NCI-H2081 treated with DMSO at 0.1 percent for 48 hours (cell line): ENCODE measurements around the gene DPF3.

Source experiments
- DNase-seq: peaks from one replicate; lab custom pipeline; 2025; lab: John Stamatoyannopoulos, UW

DPF3 gene

DNA sequence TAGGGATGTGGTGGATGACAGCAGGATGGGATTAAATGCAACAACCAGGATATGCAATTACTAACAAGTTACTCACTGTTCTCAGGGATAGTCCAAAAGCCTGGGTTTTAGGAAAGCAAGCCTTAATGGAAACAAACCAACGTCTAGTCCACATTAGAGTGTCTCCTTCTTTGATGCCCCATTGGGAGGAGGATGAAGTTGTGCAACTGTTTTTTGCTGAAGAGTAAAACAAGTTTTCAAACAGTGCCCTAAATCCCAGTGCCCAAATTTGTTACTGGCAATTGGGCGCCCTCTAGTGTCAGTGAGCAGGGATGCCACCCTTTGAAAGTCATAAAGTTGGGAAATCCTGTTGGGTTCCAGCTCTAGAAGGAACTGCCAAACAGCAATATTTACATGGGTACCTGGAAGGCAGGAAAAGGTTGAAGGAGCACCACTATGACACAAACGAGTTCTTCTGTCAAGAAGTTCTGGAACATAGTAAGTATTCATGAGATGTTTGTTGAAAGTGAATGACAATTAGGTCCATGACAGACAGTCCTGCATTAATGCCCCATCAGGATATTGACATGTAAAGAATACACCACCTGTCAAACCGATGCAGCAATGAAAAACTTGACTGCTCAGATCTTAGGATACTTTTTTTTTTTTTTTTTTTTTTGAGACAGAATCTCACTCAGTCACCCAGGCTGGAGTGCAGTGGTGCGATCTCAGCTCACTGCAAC is 11.1 kb upstream of the DPF3 start:
- DNase-seq: no peak

DNA sequence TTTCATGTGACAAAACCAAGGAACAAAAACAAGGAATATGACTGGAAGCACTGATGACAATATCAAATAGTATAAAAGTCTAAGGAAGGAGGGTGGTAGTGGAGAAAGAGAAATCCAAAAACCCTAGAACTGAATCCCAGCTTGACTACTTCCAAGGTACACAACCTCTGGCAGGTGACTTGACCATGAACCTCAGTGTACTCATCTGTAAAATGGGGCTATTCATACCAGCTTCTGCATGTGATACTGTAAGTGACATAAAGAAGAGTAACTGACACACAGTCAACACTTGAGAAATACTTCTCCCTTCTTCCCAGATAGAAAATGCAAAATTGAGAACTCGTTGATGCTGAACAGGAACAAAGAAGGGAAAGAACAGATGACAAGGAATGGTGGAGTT is 10.3 kb upstream of the DPF3 start:
- DNase-seq: no peak

DNA sequence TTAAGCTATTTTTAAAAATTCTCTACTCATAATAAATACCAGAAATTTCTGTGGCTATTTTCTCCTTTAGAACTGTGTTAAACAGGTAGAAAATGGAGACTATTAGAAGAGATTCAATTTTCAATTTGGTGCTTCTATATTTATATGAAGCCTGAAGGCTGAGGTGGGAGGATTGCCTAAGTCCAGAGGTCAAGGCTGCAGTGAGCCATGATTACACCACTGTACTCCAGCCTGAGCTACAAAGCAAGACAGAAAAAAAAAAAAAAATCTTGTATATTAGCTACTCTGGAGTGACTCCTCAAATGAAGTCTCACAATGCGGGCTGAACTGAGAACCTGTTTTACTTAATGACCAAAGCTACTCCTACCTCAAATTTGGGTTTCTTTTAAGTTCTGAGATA is 9.8 kb upstream of the DPF3 start:
- DNase-seq: no peak

DNA sequence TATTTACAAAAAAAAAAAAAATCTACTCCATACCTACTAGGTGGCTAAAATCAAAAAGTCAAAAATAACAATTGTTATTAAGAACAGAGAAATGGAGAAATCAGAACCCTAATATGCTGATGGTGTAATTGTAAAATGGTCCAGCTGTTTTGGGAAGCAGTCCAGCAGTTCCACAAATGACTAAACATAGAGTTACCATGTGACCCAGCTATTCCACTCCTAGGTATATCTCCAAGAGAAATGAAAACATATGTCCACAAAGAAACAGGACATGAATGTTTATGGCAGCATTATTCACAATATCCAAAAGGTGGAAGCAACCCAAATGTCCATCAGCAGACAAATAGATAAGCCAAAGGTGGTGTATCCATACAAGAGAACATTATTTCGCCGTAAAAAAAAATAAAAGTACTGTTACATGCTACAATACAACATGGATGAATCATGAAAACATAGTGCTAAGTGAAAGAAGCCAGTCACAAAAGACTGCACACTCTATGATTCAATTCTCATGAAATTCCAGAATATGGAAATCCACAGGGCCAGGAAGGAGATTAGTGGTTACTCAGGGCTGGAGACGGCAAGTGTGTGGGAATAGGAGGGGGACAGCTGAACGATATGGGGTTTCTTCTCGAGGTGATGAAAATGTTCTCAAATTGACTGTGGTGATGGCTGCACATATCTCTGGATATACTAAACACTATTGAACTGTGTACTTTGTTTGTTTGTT is 9.1 kb upstream of the DPF3 start:
- DNase-seq: no peak

DNA sequence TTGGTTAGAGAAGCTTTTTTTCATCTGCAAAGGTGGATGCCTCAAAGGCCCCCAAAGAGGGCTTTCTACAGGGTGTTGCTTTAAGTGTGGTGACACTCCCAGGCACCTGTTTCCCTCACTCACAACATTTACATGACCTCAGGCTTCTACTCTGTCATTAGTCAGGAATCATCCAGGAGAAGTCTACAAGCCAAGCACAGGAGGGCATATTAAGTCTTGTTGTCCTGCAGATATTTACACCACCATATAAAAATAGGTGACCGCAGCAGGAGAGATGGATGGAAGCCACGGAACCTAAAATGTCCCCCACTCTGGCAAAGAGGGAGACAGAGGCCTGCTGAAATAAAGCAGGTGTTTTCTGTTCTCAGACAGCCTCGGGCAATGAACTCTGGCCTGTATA is 7.5 kb upstream of the DPF3 start:
- DNase-seq: no peak

DNA sequence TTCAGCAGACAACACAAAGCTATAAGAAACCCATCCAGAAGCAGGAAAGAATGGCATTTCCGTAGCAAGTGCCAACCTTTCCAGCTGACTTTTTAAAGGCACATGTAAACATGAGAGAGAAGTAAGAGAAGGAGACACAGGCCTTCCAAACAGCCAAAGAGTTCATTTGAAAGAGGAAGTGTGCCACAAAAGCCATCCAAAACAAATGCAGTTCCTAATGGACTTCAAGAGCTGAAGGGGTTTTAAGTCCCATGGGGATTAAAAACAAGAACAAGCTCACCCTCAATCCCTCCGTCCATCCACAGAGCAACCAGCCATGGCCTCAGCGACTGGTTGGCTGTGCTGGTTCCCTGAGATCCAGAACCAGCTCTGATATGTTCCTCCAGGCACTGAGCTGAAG is 4.5 kb upstream of the DPF3 start:
- DNase-seq: no peak

DNA sequence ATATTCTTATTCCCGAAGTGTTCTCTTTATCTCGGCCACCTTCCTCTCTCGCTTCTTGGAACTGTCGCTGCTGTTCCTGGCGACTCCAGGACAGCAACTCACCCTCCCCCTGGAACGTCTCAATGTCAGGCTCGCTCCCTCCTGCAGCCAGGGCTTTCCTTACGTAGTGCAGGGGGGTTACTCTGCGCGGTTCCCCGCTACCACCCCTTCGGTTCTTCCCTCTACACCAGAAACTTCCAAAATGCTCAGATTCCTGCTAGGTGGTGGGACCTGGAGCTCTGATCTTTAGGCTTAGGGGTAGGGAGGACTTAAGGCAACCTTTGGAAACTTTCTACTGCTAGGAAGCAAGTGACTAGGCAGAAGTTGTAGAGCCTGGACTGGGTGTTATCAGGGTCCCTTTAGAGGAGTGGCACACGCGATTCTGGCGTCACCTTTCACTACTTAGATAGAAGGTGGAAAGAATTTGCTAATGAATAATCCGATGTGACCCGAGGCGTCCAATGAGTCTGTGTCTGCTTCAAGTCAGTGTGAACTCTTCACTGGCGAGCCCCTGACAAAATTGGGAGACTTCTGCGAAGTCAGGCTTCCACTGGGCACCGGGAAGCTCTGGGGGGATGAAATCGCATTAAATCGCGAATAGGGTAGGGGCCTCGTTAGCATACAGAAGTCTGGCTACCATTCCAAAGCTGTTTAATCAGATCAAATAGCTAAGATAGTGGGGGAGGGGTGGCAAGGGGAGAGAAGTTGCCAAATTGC is 900 bp upstream of the DPF3 start:
- no peak for DNase-seq

DNA sequence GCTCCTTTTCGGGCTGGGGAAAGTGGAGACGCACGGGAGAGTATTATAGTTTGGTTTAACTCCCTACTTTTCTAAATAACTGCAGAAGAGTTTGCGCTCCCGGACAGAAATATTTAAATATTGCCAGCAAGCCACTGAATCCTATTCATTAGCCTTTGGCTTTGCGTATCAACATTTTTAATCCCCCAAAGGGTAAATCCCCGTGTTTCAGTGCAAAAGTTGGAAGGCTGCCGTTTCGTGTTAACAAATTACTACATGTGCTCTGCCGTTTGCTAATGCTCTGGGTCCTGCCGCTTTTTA is 372 bp upstream of the DPF3 start:
- no peak for DNase-seq

DNA sequence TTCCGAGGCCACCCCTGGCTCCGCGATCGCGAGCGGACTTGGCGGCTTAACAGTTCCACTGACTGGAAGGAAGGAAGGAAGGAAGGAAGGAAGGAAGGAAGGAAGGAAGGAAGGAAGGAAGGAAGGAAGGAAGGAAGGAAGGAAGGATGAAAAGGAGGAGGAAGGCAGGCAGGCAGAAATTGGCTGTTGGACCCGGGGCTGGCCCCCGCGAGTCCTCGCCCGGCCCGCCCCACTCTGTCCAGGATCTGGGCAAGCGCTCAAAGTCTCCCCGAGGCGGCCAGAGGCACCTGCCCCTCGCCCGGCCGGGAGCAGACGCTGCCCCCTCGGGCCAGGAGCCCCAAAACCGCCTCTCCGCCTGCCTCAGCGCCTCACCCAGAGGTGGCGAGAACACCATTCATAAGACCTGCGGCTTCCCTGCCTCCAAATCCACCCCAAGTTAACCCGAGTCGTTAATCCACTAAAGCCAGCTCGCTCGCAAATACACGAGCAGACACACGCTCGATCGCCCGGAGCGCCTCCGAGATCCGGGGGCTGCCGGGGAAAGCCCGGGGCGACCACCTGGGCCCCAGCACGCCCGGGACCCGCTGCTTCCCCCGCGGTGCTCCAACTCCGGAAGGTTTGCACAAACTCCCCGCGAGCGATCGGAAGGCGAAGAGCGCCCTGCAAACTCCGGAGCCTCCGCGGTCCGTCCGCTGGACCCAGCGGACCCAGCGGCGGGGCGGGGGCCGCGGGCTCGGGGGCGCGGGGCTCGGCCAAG is 844 bp downstream of the DPF3 start:
- DNase-seq: no peak

DNA sequence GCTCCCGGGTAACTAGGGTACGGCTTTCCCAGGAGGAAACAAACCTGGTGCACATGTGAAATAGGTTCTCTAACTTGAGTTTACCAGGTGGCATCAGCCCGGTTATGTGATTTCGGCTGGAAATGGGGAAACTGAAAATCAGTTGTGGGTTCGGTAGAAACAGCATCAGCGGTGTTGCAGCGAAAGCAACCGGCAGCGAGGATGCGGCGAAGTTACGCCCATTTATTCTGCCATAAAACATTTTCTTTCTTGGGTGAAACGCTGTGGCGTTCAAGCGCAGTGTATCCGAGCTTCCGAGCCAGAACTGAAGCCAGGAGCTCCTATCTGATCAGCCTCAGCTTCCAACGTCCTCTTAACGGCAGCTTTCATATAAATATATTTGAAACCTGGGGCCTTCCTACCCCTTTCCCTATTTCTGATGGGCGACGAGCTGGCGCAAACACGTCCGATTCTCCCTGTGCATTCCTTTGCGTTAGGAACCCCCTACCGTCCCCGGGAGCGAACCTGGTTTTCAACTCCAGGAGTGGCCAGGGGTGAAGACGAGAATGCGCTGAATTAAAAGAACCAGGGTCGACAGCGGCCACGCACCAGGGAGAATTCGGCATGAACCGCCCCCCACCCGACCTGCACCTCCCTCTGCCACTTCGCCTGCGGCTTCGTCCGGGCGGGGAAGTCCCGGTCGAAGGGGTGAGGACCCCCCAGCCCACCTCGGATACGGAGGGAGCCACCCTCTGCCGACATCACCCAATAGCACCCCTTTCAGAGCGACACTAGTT is 1.6 kb downstream of the DPF3 start:
- no peak for DNase-seq

DNA sequence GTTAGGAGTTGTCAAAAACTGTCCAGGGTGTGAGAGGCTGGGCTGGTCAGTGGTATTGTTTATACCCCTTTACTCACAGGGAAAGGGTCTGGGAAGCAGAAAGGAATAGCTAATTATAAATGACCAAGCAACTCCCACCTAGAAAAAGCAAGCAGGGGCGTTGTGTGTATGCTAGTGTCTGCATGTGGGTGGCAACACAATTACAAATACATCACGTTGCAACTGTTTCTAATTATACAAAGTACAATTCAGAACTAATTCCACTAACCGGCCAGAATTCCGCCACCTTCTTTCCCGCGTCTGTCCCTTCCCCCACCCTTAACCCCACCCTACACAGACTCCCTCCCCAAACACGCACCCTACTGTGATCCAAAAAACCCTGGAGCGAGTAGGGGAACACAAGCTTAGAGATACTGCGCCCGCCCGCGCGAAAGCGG is 2.2 kb downstream of the DPF3 start:
- DNase-seq: no peak

DNA sequence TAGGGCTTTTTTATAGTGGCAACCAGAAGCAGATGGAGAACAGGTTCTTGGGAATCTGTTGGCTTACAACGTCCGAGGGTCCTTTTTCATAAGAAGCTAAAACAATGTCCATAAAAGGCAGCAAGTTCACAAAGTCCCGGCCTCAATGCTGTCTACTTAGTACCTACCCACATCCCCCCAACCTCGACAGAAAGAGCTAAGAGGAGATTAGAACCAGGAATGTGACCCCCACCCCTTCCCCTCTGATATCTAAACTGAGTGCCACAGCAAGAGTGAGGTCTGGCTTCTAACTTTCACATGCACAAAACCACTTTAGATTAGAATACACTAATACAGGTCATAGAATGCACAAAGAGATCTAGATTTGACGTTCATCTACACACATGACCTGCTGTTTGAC is 4.5 kb downstream of the DPF3 start:
- DNase-seq: no peak

DNA sequence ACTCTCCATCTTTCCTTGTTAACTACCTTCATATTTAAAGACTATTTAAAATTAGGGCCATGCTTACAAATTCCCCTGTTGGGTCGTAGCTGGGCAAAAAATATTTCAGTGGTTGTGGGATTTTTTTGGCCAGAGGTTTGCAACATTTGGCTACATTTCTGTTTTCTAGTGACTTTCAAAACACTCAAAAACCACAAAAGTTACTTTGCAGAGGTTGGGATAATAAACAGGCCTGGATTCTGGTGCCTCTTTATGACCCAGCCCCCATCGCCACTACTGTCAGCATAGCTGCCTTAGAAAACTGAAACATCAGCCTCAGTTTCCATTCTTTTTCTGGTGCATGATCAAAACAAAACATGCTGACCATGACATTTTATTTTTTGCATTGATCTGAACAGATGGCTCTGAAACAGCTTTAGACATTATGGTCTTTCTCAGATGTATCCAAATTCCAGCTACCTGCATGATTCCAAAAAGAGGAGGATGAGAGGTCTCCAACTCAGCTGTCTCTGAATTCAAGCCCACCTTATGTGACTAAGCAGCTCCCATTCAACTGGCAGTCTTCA is 5.2 kb downstream of the DPF3 start:
- no peak for DNase-seq

DNA sequence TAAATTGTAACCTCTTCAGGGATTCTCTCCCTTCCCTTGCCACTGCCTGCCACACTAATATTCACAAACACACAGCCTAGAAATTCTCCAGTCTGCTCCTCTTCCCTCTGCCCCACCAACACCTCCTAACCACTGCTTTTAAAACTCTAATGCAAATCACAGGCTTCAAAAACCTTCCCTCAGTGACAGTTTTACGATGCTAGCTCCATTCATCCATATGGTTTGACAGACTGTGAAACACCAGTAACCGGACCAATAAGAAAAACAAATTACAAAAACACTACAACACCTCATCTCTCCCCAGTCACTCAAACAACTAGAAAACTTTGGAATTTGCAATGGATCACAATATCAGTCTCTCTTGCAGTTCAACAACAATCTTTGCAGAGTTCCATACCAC is 5.7 kb downstream of the DPF3 start:
- no peak for DNase-seq

DNA sequence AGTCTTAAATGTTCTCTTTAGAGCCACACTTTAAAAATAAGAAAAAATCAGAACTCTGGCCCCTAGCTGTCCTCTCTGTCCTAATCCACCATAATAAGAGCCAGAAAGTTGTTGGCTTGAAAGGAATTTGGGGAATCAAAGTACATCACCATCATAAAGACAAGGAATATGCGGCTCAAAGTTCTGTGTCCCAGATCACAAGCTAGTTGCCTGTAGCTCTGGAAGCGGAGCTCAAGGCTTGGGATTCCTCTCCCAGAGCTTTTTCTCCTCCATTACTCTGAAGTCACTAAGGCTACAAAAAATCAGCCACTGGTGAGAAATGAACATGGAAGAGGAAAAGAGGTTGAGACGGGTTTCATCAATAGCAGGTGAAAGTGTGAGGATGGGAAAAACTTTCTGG is 6.4 kb downstream of the DPF3 start:
- DNase-seq: no peak

DNA sequence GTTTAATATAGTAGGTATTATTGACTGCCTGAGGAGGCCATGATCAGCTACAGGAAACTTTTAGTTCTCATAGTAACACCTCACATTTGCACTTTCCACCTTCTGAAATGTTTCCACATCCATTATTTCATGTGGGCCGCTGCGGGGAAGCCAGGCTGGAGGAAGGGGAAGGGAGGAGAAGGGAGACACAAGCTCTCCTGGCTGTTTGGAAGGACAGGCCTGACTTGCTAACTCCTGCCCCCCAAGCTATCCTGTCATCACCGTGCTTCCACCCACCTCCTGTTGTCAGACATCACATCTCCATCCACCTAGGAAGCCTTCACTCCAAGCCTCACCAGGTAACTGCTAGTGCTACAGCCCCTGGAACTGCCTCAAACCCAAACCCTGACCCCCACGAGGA is 9.5 kb downstream of the DPF3 start:
- DNase-seq: no peak

DNA sequence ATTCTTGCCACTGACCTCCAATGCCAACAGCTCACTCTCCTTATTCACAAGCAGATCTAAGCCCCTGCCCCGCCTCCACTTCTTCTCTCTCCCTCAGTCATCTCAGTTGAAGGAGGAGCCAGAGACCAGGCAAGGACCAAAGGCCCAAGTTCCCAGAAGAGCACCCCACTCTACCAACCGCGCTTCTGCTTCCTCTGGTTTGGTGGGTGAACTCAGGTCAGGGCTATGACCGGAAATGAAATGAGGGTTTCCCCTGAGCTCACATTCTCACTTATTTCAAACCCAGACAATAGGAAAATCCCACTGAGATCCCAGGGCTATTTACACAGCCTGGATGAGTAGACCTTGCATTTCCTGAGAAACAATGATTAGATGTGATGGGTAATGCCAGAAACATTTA is 9.9 kb downstream of the DPF3 start:
- DNase-seq: no peak

DNA sequence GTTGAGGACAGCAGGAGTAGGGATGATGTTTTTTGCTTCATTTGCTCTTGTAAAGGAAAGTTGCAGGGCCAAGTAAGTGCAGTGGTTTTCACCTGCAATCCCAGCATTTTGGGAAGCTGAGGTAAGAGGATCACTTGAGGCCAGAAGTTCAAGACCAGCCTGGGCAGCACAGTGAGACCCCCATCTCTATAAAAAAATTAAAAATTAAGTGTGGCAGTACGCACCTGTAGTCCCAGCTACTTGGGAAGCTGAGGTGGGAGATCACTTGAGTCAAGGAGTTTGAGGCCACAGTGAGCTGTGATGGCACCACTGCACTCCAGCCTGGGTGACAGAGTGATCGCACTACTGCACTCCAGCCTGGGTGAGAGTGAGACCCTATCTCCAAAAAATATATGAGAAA is 10.8 kb downstream of the DPF3 start:
- DNase-seq: no peak

DNA sequence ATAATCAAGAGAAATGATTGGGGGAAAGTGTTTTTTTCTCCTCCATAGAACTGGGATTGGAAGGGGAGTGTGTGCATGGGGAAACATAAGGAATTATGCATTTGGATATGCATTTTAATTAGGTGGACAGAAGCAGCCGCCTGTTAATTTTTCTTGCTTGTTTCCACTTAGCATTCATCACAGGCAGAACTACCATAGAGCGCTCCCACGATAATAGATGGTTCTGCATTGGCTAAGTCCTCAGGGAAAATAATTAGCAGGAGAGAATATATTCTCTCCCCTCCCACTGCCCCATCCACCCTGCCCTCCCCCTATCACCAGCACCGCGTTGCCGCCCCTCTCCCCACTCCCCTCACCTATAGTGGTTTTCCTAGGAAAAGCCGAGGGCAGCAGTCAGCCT is 11.4 kb downstream of the DPF3 start:
- no peak for DNase-seq

DNA sequence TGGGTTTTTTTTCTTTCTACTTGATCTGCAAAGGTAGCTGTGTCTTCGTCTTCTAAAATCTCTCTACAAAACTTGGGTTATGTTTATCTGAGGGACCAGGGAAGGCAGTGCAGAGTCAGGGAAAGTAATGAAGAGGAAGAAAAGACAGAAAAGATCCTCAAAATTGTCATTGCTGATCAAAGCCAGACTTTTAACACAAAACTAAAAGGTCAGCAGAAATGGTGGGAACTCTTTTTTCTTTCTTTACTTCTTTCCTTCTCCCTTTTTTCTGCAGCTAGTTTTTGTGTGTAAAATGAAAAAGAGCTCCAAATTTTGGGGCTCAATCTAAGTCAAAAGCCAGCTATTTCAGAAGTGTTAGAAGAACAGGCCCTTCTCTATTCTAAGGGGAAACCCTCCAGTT is 11.9 kb downstream of the DPF3 start:
- DNase-seq: no peak

DNA sequence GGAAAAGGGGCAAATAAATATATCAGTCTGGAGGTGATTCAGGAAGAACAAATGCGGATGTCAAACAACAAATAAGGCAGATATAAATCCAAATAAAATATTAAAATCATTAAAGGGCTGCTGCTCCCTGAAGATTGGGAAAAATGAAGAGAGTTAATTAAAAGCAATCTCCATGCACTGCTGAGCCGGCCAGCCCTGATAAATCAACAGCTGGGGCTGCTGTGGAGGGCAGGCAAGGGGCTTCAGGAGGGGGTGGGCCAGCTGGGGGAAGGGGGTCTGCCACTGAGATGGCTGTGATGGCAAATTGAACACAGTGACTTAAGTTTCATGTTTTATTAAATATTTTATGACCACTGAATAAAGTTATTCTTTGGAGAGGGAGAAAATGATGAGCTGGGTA is 12.4 kb downstream of the DPF3 start:
- DNase-seq: no peak

DNA sequence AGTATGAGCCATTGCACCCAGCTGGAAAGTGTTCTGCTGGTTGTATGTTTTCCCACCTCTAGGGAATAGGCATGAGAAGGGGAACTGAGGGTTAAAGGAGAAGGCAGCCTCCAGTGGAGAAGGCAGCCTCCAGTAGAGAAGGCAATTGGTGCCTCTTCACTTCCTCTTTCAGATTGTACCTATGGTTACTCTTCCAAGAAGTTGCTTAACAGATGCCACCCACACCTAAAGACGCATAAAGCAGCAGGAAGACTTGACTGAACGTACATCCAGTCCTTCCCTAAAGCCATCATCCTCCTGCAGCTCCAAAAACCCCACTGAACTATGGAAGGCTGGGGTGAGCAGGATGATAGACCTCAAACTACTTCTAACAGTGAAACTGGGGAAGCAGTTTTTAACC is 13.1 kb downstream of the DPF3 start:
- DNase-seq: no peak
